ENCODE results near the gene GP5.

Gene GP5

GRCh38 chr3:194364314-194364651 lies 34.8 kb downstream of the GP5 start:
- FAIRE-seq: no peak
- no peak for DNase-seq (ENCODE audit: insufficient read length, low spot score)

GRCh38 chr3:194360568-194360967 lies 38.5 kb downstream of the GP5 start:
- FAIRE-seq (no peak), DNase-seq (ENCODE audit: insufficient read length, low spot score) (no peak)
- TF ChIP-seq POLR2A (IDR thresholded peaks at IDR 0.05; ENCODE audit: low read depth, low read length): no peak

More at GRCh38 chr3:194364314-194364651, 34.8 kb downstream of the GP5 start:
- TF ChIP-seq POLR2A (IDR thresholded peaks at IDR 0.05; ENCODE audit: low read depth, low read length): no peak

GRCh38 chr3:194357681-194358080 lies 41.4 kb downstream of the GP5 start:
- FAIRE-seq: no peak
- no peak for DNase-seq (ENCODE audit: insufficient read length, low spot score)
- TF ChIP-seq POLR2A (IDR thresholded peaks at IDR 0.05; ENCODE audit: low read depth, low read length): no peak

- TF ChIP-seq POLR2A (IDR thresholded peaks at IDR 0.05; ENCODE audit: low read depth, low read length): no peak
- FAIRE-seq: no peak
- no peak for DNase-seq (ENCODE audit: insufficient read length, low spot score)
Observed at GRCh38 chr3:194355379-194355778, 43.7 kb downstream of the GP5 start.

- FAIRE-seq (no peak), DNase-seq (ENCODE audit: insufficient read length, low spot score) (no peak)
- TF ChIP-seq POLR2A (IDR thresholded peaks at IDR 0.05; ENCODE audit: low read depth, low read length): no peak
Observed at GRCh38 chr3:194354315-194354714, 44.8 kb downstream of the GP5 start.

GRCh38 chr3:194352667-194353246 lies 46.3 kb downstream of the GP5 start:
- FAIRE-seq (no peak), DNase-seq (ENCODE audit: insufficient read length, low spot score) (no peak)
- TF ChIP-seq POLR2A (IDR thresholded peaks at IDR 0.05; ENCODE audit: low read depth, low read length): no peak

GRCh38 chr3:194351952-194352536 lies 47.0 kb downstream of the GP5 start:
- FAIRE-seq: no peak
- TF ChIP-seq POLR2A (IDR thresholded peaks at IDR 0.05; ENCODE audit: low read depth, low read length): no peak
- no peak for DNase-seq (ENCODE audit: insufficient read length, low spot score)

GRCh38 chr3:194351080-194351672 lies 47.9 kb downstream of the GP5 start, which contains the start of gene CPN2:
Gene CPN2, minus strand, starts transcription at chr3:194351328. Its CDS starts 8,626 bp downstream, at chr3:194342702.
- no peak for FAIRE-seq
- DNase-seq (ENCODE audit: insufficient read length, low spot score): no peak
- TF ChIP-seq POLR2A (IDR thresholded peaks at IDR 0.05; ENCODE audit: low read depth, low read length): no peak

- TF ChIP-seq POLR2A (IDR thresholded peaks at IDR 0.05; ENCODE audit: low read depth, low read length): no peak
- DNase-seq (ENCODE audit: insufficient read length, low spot score): no peak
- no peak for FAIRE-seq
Observed at GRCh38 chr3:194350726-194351071, 48.4 kb downstream of the GP5 start.

GRCh38 chr3:194348354-194348753 lies 50.7 kb downstream of the GP5 start:
- no peak for TF ChIP-seq POLR2A (IDR thresholded peaks at IDR 0.05; ENCODE audit: low read depth, low read length)
- FAIRE-seq: no peak

GRCh38 chr3:194346621-194347020 lies 52.4 kb downstream of the GP5 start:
- no peak for TF ChIP-seq POLR2A (IDR thresholded peaks at IDR 0.05; ENCODE audit: low read depth, low read length)
- FAIRE-seq (no peak), DNase-seq (ENCODE audit: insufficient read length, low spot score) (no peak)

More at GRCh38 chr3:194348354-194348753, 50.7 kb downstream of the GP5 start:
- DNase-seq (ENCODE audit: insufficient read length, low spot score): no peak

GRCh38 chr3:194346035-194346434 lies 53.0 kb downstream of the GP5 start:
- DNase-seq (ENCODE audit: insufficient read length, low spot score) (no peak), FAIRE-seq (no peak)
- no peak for TF ChIP-seq POLR2A (IDR thresholded peaks at IDR 0.05; ENCODE audit: low read depth, low read length)
